Effector memory CD4-positive, alpha-beta T cell (primary cell): ENCODE data around the gene CD68.

Source experiments
- DNase-seq, 3 donors: peaks; one replicate each; pipeline ENCODE4 v3.0.0-alpha.2; 2020
- H3K27ac ChIP-seq: 2 replicates; pipeline ENCODE4 v1.7.0; 2013; ENCODE audit warnings: mild to moderate bottlenecking, low read length, moderate library complexity; ENCODE audit not compliant: insufficient read depth, poor library complexity, severe bottlenecking
- H3K27me3 ChIP-seq: replicated peaks from 2 replicates; pipeline ENCODE4 v1.7.0; 2013; ENCODE audit warnings: mild to moderate bottlenecking, low read length; ENCODE audit not compliant: insufficient read depth, control insufficient read depth, poor library complexity, severe bottlenecking
- H3K36me3 ChIP-seq: 2 replicates; pipeline ENCODE4 v1.7.0; 2013; ENCODE audit warnings: mild to moderate bottlenecking, low read length, moderate library complexity; ENCODE audit not compliant: control insufficient read depth, insufficient read depth
- H3K4me1 ChIP-seq: 2 replicates; pipeline ENCODE4 v1.7.0; 2013; ENCODE audit warnings: low read length, mild to moderate bottlenecking; ENCODE audit not compliant: control insufficient read depth, insufficient read depth, poor library complexity, severe bottlenecking
- H3K4me3 ChIP-seq: 2 replicates; pipeline ENCODE4 v1.7.0; 2013; ENCODE audit warnings: low read length, low read depth, mild to moderate bottlenecking; ENCODE audit not compliant: insufficient read depth, poor library complexity, severe bottlenecking
- H3K9me3 ChIP-seq: 2 replicates; pipeline ENCODE4 v1.7.0; 2013; ENCODE audit warnings: mild to moderate bottlenecking, low read length, moderate library complexity; ENCODE audit not compliant: control insufficient read depth

CD68 gene

DNA sequence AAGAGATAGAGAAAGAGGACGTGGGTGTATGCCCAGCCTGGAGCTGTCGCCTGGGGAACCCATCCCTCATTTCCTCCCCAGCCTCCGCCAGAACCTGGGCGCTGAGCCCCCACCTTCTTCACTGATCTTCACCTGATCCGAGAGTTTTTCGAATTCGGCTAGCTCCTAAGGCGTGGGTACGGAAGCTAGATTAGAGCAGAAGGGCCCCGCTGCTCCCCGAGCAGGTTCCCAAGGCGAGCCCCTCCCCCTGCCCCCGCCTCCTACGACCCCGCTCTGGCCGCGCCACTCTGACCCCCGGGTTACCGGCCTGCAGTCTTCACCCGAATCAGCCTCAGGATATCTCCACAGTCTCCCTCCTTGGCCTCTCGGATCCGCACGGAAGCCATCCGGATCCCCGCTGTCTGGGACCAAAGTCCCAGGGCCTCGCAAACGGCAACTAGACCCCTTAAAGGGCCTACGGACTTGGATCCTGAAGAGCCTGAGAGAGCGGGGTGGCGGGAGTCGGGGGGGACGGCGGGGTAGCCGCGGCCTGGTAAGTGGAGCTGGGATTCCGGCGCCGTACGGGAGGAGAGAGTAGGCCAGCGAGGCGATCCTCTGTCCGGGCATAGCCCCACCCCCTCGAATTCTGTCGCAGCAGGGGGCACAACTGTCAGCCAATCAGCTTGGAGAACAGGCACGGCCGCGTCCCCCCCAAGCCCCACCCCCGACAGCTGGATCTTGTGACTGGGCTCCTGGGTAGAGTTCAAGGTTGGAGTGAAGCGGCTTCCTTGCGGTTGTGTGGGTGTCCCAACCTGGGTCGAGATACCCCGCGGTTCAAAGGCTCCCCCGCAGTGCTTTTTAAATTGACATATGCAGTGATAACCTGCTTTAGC is 48.0 kb downstream of the CD68 start, which contains the start of gene SAT2:
TSS of gene SAT2 (minus strand) at position 572 of the 872 bp plus-strand sequence. CDS start at position 386, 186 bp downstream.
- H3K27me3 ChIP-seq: no peaks in the 10 kb centered on the region
- no peaks in the 10 kb centered on the region for H3K36me3 ChIP-seq
- peak; percentile 79 to 83 (median 79) for DNase-seq
- H3K4me3 ChIP-seq: peak within 1 kb of the TSS; percentile 80
- H3K27ac ChIP-seq: peak within 1 kb of the TSS; percentile 86
- peaks cover 11% of the 10 kb centered on the region for H3K4me1 ChIP-seq
- no peaks in the 10 kb centered on the region for H3K9me3 ChIP-seq

DNA sequence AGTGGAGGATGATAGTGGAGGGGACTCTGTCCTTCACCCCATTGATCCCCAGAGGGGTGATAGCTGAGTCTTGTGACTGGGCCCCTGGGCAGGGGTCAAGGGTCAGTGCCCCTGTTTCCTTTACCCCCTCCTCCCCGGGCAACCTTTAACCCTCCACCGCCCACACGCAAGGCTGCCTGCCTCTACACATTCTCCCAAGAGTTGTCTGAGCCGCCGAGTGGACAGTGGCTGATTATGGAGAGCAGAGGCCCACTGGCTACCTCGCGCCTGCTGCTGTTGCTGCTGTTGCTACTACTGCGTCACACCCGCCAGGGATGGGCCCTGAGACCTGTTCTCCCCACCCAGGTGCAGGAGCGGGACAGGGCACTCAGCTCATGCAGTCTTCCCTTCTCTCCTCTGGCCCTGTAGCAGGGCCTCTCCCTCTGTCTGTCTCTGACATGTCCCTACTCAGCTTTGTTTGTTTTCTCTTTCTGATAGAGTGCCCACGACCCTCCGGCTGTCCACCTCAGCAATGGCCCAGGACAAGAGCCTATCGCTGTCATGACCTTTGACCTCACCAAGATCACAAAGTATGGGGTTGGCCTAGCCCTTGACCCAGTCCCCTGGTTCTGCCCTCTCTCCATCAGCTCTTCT is 50.6 kb downstream of the CD68 start, which contains the start of gene SHBG:
TSS of gene SHBG (plus strand) at position 197 of the 633 bp plus-strand sequence. CDS start at position 235, 38 bp downstream.
- no peaks in the 10 kb centered on the region for H3K9me3 ChIP-seq
- no peak for DNase-seq
- H3K4me1 ChIP-seq: peaks cover 11% of the 10 kb centered on the region
- no peaks in the 10 kb centered on the region for H3K27me3 ChIP-seq
- H3K36me3 ChIP-seq: no peaks in the 10 kb centered on the region
- H3K4me3 ChIP-seq: no peak within 1 kb of the TSS
- H3K27ac ChIP-seq: no peak within 1 kb of the TSS
